Liver (tissue), 9 donors: Measurements from ENCODE around the gene HOXB5. TPM values are rescaled to one million over a fixed set of nuclear protein-coding genes. Genes with fewer than 3 reads are reported as not detected.

ENCODE experiments used
- DNase-seq: peaks from one replicate; pipeline ENCODE4 v3.0.0-alpha.2; 2017; ENCODE audit warnings: low spot score
- H3K27ac ChIP-seq, 2 donors: one replicate each; pipeline ENCODE4 v1.7.0; 2013; ENCODE audit warnings: inconsistent platforms in 2 of 2, low read length in 2 of 2, control low read depth in 1 of 2, low read depth in 1 of 2, mild to moderate bottlenecking in 1 of 2
- H3K27me3 ChIP-seq, 4 donors: one replicate each; pipeline versions ENCODE4 v1.6.1 to v1.7.0; 2013; ENCODE audit warnings: low read length in 3 of 4, inconsistent platforms in 1 of 4, mild to moderate bottlenecking in 1 of 4, moderate library complexity in 1 of 4; ENCODE audit not compliant: control insufficient read depth in 4 of 4, insufficient read depth in 4 of 4
- H3K36me3 ChIP-seq, 4 donors: one replicate each; pipeline versions ENCODE4 v1.6.1 to v1.7.0; 2013; ENCODE audit warnings: low read length in 3 of 4, mild to moderate bottlenecking in 3 of 4, low read depth in 1 of 4, moderate library complexity in 1 of 4; ENCODE audit not compliant: control insufficient read depth in 4 of 4, insufficient read depth in 3 of 4
- H3K4me1 ChIP-seq, 4 donors: one replicate each; pipeline versions ENCODE4 v1.6.1 to v1.7.0; 2013; ENCODE audit warnings: low read length in 3 of 4, mild to moderate bottlenecking in 3 of 4, moderate library complexity in 1 of 4; ENCODE audit not compliant: control insufficient read depth in 4 of 4, insufficient read depth in 4 of 4
- H3K4me3 ChIP-seq, 3 donors: one replicate each; pipeline versions ENCODE4 v1.6.1 to v1.7.0; 2013; ENCODE audit warnings: low read length in 3 of 3, control low read depth in 1 of 3, low read depth in 1 of 3, mild to moderate bottlenecking in 1 of 3
- H3K9ac ChIP-seq, 2 donors: one replicate each; pipeline ENCODE4 v1.7.0; 2013; ENCODE audit warnings: low read length in 2 of 2, mild to moderate bottlenecking in 2 of 2, moderate library complexity in 2 of 2, control low read depth in 1 of 2, low read depth in 1 of 2
- H3K9me3 ChIP-seq, 4 donors: one replicate each; pipeline versions ENCODE4 v1.6.1 to v1.7.0; 2013; ENCODE audit warnings: low read length in 3 of 4; ENCODE audit not compliant: control insufficient read depth in 4 of 4
- CTCF ChIP-seq: fragments of 150-350 bp; IDR thresholded peaks from 2 replicates; pipeline ENCODE4 v1.5.1; 2017; ENCODE audit warnings: improper control_type of control experiment, low read depth, low read length; ENCODE audit not compliant: missing input control
- EGR1 ChIP-seq, 2 donors: IDR thresholded peaks; 2 replicates each; pipeline ENCODE4 v1.6.1; 2016 to 2018; ENCODE audit warnings: antibody characterized with exemption in 2 of 2, low read depth in 2 of 2
- FOXA2 ChIP-seq: IDR thresholded peaks from 2 replicates; pipeline ENCODE4 v1.6.1; 2016; ENCODE audit warnings: antibody characterized with exemption
- GABPA ChIP-seq, 2 donors: IDR thresholded peaks in 1 of 2; conservative IDR thresholded peaks in 1 of 2; 2 replicates each; pipeline ENCODE4 v1.6.1; 2016; ENCODE audit warnings: antibody characterized with exemption in 2 of 2, mild to moderate bottlenecking in 1 of 2, moderate library complexity in 1 of 2
- HNF4A ChIP-seq, 2 donors: conservative IDR thresholded peaks; 2 replicates each; pipeline ENCODE4 v1.6.1; 2016; ENCODE audit warnings: antibody characterized with exemption in 2 of 2, mild to moderate bottlenecking in 2 of 2
- HNF4G ChIP-seq: IDR thresholded peaks from 2 replicates; pipeline ENCODE4 v1.6.1; 2016; ENCODE audit warnings: antibody characterized with exemption
- JUND ChIP-seq, 2 donors: IDR thresholded peaks; 2 replicates each; pipeline ENCODE4 v1.6.1; 2016; ENCODE audit warnings: antibody characterized with exemption in 2 of 2
- NR2F2 ChIP-seq: IDR thresholded peaks from 2 replicates; pipeline ENCODE4 v1.6.1; 2016; ENCODE audit warnings: antibody characterized with exemption
- RAD21 ChIP-seq, 2 donors: IDR thresholded peaks; 2 replicates each; pipeline ENCODE4 v1.6.1; 2016; ENCODE audit warnings: antibody characterized with exemption in 2 of 2, mild to moderate bottlenecking in 2 of 2
- REST ChIP-seq: IDR thresholded peaks from 2 replicates; pipeline ENCODE4 v1.6.1; 2016; ENCODE audit warnings: antibody characterized with exemption, mild to moderate bottlenecking
- RXRA ChIP-seq, 2 donors: IDR thresholded peaks; 2 replicates each; pipeline ENCODE4 v1.6.1; 2017 to 2018; ENCODE audit warnings: antibody characterized with exemption in 2 of 2, mild to moderate bottlenecking in 1 of 2
- SP1 ChIP-seq: IDR thresholded peaks from 2 replicates; pipeline ENCODE4 v1.6.1; 2018; ENCODE audit warnings: antibody characterized with exemption, mild to moderate bottlenecking
- YY1 ChIP-seq: IDR thresholded peaks from 2 replicates; pipeline ENCODE4 v1.6.1; 2016; ENCODE audit warnings: antibody characterized with exemption, mild to moderate bottlenecking
- ZBTB33 ChIP-seq: IDR thresholded peaks from 2 replicates; pipeline ENCODE4 v1.6.1; 2016; ENCODE audit warnings: antibody characterized with exemption
- WGBS: extraction: QIAGEN DNeasy Blood & Tissue Kit; methylation state at CpG from one replicate; pipeline ENCODE4 v1.1.7; 2013; 5-methylcytosine and 5-hydroxymethylcytosine counted together
- polyA plus RNA-seq, 2 donors: library from polyadenylated mRNA; stranded (reverse) in 1 of 2; unstranded in 1 of 2; fragments of 200-250 nt in 1 of 2; fragments of >200 nt in 1 of 2; fragmentation: Nextera tagmentation in 1 of 2; extraction: Ambion mirVana in 1 of 2; gene quantifications; one replicate each; pipeline versions ENCODE4 v1.2.1 to v1.2.3, GENCODE V29; 2013 to 2015
- total RNA-seq, 2 donors: library from RNA; depleted of rRNA; stranded (reverse); fragments of >200 nt; gene quantifications; one replicate each; pipeline ENCODE4 v1.2.3, GENCODE V29; 2014
- TF ChIP-seq, protein P1 (sequence below): IDR thresholded peaks from 2 replicates; pipeline ENCODE4 v1.6.1; 2016; ENCODE audit warnings: antibody characterized with exemption
- TF ChIP-seq, protein P2 (sequence below): IDR thresholded peaks from 2 replicates; pipeline ENCODE4 v1.6.1; 2016; ENCODE audit warnings: antibody characterized with exemption
- donor health status: healthy.
- donor health status: healthy.
- donor health status: healthy.
- donor health status: healthy.
- donor health status: healthy.

Gene HOXB5
- total and polyA plus RNA-seq, 4 donors: 0.08 to 0.38 (median 0.36) TPM; not detected in 1

DNA sequence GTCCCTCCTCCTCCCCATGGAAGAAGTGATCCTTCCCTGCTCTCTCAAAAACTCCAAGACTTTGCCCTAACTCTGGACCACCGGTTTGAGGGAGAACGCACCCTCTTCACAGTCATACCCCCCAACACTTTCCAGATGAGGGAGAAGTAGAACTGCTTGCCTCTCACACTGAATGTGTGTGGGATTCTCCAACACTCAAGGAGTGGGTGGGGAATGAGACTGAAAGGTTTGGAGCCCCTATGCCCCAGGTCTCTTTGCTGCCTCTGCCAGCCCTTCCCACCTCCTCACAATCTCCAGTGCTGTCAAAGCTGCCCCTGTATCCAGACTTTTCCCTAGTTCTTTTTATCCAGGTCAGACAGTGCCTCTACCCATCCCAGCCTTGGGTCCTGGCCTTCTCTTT is 26.9 kb downstream of the HOXB5 start (continued):
- no peak for TF ChIP-seq REST
- TF ChIP-seq YY1: no peak

DNA sequence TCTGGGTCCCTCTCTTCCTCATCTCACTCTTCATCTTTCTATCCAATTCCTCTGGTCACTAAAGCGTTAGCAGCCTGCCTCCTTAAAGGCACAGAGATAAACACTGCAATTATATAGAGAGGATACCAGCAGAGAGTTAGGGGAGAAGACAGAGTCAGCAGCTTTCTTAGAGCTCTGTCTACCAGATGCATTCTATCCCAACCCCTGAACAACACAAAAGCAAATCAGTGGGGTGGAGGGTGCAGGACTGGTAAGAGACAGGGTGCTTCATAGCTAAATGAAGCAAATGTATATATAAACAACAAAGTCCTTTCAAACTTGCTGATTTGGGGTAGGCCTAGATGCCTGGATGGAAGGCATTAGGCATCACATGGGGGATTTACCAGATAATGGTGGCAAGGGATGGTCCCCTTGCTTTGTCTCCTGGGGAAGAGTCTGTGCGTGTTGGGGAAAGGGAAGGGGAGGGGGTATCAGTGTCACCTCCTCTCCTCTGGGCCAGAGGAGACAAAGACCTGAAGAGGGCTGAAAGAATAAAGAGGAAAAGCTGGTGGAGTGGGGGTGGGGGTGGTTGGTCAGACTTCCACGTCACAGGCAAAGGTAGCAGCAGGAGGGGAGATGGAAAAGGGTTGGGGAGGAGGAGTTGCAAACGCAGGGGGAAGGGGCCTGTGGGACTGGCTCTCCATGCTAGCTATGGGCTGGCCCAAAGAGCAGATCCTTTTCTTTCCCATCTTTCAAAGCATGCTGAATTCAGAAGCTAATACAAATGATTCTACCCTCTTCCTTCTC is 27.5 kb downstream of the HOXB5 start:
- no peak for DNase-seq
- Histone ChIP-seq H3K27me3 (peaks cover 3 to 30% (median 11%) of the 10 kb centered on the region in 4 donors), H3K36me3 (no peaks in the 10 kb centered on the region), H3K4me1 (peaks cover 0 to 2% (median 0%) of the 10 kb centered on the region in 4 donors), H3K4me3 (no peak overlapping the region), H3K27ac (peak overlapping the region in 1 of 2 donors; percentile 43), H3K9ac (no peak overlapping the region), H3K9me3 (no peaks in the 10 kb centered on the region)
- no peak for TF ChIP-seq EGR1 (IDR thresholded peaks at IDR 0.05; ENCODE audit: low read depth in 2 of 2)
- TF ChIP-seq HNF4G: no peak
- TF ChIP-seq HNF4A (conservative IDR thresholded peaks at IDR 0.05): no peak
- no peak for TF ChIP-seq SP1
- no peak for TF ChIP-seq FOXA2
- no peak for TF ChIP-seq ZBTB33
- TF ChIP-seq, protein P1, sequence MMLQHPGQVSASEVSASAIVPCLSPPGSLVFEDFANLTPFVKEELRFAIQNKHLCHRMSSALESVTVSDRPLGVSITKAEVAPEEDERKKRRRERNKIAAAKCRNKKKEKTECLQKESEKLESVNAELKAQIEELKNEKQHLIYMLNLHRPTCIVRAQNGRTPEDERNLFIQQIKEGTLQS: no peak
- no peak for TF ChIP-seq RXRA (IDR thresholded peaks at IDR 0.05)
- TF ChIP-seq JUND (IDR thresholded peaks at IDR 0.05): no peak
- TF ChIP-seq NR2F2: no peak
- no peak for TF ChIP-seq YY1
- TF ChIP-seq GABPA (IDR thresholded peaks at IDR 0.05 in 1 of 2, conservative IDR thresholded peaks at IDR 0.05 in 1 of 2): no peak
- no peak for TF ChIP-seq CTCF
- TF ChIP-seq, protein P2, sequence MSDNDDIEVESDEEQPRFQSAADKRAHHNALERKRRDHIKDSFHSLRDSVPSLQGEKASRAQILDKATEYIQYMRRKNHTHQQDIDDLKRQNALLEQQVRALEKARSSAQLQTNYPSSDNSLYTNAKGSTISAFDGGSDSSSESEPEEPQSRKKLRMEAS: no peak
- TF ChIP-seq RAD21 (IDR thresholded peaks at IDR 0.05): no peak
- 38% methylated on average over 4 of the region's 4 CpGs for WGBS
